HG03575 (cell line): ENCODE data around the gene EMD.
"Not testable (repeated sequence)": the region's sequence is repeated elsewhere in the genome, so short reads cannot be mapped to it uniquely, and the experiment has no call there.

Experiments
- ATAC-seq: cut with Tn5 transposase; IDR thresholded peaks from one replicate; pipeline ENCODE4 v1.9.1; 2021; ENCODE audit not compliant: unreplicated experiment, insufficient number of reproducible peaks, low FRiP score; ENCODE audit errors: extremely low read depth

Gene EMD

GRCh38 chrX:154378799-154379568 is at the start of gene EMD:
Gene EMD, plus strand, starts transcription at chrX:154379295. Its CDS starts 190 bp downstream, at chrX:154379485.
- ATAC-seq, result peak; percentile 64

GRCh38 chrX:154332561-154332960 is 46.5 kb upstream of the EMD start:
- no peak for ATAC-seq

GRCh38 chrX:154333116-154333515 is 46.0 kb upstream of the EMD start:
- no peak for ATAC-seq

DNA sequence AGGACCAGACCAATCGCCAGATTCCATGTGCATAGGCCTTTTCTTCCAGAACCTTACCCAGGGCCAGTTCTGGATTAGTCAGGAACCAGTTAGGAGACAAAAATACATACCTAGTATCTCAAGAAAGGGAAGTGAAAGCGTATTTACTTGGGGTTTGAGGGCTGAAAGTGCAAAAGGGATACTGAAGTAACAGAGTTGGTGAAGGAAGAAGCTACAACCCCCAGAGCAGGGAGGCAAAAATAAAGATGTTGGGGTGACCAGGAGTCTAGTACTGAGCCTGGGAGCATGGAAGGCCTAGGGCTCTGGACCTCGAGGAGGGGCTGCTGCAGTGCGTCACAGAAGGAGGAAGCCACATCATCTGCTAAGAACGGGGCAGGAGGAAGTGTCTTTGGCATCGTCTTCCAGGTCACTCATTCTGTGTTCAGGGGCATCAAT is 45.2 kb upstream of the EMD start:
- ATAC-seq, result no peak

DNA sequence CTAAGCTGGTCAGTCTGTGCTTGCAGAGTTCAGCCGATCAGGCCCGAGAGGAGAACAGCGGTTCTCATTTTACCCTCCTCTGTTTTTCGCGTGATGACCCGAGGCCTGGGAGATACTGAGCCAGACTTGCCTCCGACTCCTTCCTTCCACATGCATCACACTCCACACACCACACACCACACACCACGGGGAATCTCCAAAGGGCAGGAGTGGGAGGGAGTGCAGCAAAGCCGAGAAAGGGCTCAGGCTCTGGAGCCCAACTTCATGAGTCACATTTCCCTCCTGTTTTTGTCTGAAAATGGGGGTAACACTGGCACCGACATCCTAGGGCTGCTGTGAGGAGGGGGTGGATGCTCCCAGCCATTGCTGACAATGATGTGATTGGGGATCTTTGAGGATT is 44.6 kb upstream of the EMD start:
- no peak for ATAC-seq

GRCh38 chrX:154341399-154342298 is 37.4 kb upstream of the EMD start:
- peak; percentile 38 for ATAC-seq

GRCh38 chrX:154343063-154343462 is 36.0 kb upstream of the EMD start:
- ATAC-seq, result not testable (repeated sequence)

- ATAC-seq, result not testable (repeated sequence)
Measured at GRCh38 chrX:154343620-154344019, 35.5 kb upstream of the EMD start.

GRCh38 chrX:154348114-154348531 is 31.0 kb upstream of the EMD start:
- ATAC-seq, result no peak

DNA sequence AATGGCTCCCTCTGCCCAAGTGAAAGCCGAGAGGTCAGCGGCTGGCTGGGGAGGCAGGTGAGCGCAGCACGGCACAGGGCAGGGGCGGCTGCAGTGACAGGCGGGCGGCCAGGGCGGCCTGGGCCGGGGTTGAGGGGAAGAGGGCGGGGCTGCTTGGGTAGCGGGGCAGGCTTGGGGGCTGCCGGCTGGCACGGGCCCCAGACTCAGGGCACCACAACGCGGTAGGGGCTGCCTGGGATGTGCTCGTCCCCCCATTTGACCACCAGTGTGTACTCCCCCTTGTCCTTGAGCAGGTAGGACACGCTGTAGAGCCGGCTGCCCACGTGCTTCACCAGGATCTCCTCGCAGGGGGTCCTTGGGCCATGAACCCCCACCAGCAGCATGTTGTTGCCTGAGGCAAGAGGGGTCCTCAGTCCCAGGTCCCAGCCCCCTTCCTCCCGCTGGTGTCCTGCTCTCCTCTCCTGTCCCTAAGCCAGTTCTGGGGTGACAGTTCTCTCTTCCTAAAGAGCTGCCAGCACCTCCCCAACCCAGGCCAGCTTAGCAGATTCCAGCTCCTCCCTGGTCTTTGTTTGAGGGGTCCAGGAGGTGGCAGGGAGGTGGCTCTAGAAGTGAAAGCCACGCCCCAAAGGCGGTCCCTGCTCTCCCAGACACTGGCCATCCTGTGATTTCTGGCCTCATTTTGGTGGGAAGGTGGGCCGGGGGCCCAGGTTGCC is 30.3 kb upstream of the EMD start:
- ATAC-seq, result no peak

GRCh38 chrX:154349359-154349935 is 29.6 kb upstream of the EMD start:
- no peak for ATAC-seq

DNA sequence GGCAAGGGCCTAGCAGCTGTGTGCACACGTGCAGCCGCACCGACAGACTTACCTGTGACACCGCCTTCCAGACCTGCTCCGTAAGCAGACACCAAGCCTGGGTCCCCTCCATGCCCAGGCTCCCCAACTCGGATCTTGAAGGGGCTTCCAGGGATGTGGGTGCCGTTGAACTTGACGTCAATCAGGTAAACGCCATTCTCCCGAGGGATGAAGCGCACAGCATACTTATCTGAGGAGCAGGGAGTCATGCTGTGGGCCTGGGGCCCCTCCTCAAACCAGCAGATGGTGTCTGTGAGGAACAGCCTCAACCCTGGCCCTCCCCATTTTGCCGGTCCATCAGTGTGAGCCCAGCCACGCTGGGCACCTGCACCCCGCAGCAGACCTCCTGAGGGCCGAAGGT is 29.1 kb upstream of the EMD start:
- no peak for ATAC-seq

- ATAC-seq, result no peak
Measured at GRCh38 chrX:154350429-154351182, 28.5 kb upstream of the EMD start.

- no peak for ATAC-seq
Measured at GRCh38 chrX:154351183-154352011, 27.7 kb upstream of the EMD start.

DNA sequence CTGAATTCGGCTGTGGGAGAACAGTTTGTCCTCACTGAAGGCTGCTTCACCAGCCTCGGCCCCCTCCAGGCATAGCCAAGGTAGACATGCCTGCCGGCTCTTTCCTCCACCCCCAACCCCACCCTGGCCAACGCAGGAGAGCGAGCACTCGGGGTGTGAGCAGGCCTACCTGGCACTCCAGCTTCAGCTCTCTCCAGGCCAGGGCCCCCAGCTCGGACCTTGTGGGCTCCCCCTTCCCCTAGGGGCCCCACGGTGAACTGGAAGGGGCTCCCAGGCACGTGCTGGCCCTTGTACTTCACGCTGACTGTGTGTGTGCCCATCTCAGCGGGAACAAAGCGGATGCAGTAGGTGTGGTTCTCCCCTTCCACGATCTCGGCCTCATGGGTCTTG is 27.1 kb upstream of the EMD start:
- ATAC-seq, result no peak

GRCh38 chrX:154352466-154352865 is 26.6 kb upstream of the EMD start:
- ATAC-seq, result no peak

- no peak for ATAC-seq
Measured at GRCh38 chrX:154353172-154353843, 25.8 kb upstream of the EMD start.
